Retinal pigment epithelial cell (primary cell): Measurements from ENCODE around the gene CSHL1.
"Not testable (repeated sequence)": the region's sequence is repeated elsewhere in the genome, so short reads cannot be mapped to it uniquely, and the experiment has no call there.

Experiments
- DNase-seq: peaks from one replicate; pipeline ENCODE4 v3.0.0-alpha.2; 2010; ENCODE audit warnings: low read depth
- H3K4me3 ChIP-seq: 2 replicates; pipeline ENCODE4 v1.5.1; 2011; ENCODE audit warnings: mild to moderate bottlenecking, low read length, control low read depth, moderate library complexity
- TF ChIP-seq, protein P1 (sequence below): conservative IDR thresholded peaks from 2 replicates; pipeline ENCODE4 v1.5.1; 2011; ENCODE audit warnings: low read depth, low read length, control low read depth, inconsistent platforms

Gene CSHL1

GRCh38 chr17:63881935-63882601 lies 29.0 kb downstream of the CSHL1 start, which contains the start of gene GH2:
Gene GH2 (minus strand): TSS chr17:63881944. CDS start chr17:63881801, 143 bp downstream.
- TF ChIP-seq, protein P1, sequence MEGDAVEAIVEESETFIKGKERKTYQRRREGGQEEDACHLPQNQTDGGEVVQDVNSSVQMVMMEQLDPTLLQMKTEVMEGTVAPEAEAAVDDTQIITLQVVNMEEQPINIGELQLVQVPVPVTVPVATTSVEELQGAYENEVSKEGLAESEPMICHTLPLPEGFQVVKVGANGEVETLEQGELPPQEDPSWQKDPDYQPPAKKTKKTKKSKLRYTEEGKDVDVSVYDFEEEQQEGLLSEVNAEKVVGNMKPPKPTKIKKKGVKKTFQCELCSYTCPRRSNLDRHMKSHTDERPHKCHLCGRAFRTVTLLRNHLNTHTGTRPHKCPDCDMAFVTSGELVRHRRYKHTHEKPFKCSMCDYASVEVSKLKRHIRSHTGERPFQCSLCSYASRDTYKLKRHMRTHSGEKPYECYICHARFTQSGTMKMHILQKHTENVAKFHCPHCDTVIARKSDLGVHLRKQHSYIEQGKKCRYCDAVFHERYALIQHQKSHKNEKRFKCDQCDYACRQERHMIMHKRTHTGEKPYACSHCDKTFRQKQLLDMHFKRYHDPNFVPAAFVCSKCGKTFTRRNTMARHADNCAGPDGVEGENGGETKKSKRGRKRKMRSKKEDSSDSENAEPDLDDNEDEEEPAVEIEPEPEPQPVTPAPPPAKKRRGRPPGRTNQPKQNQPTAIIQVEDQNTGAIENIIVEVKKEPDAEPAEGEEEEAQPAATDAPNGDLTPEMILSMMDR = peak; percentile 77
- peak; percentile 10 for DNase-seq
- H3K4me3 ChIP-seq = no peak within 1 kb of the TSS

DNA sequence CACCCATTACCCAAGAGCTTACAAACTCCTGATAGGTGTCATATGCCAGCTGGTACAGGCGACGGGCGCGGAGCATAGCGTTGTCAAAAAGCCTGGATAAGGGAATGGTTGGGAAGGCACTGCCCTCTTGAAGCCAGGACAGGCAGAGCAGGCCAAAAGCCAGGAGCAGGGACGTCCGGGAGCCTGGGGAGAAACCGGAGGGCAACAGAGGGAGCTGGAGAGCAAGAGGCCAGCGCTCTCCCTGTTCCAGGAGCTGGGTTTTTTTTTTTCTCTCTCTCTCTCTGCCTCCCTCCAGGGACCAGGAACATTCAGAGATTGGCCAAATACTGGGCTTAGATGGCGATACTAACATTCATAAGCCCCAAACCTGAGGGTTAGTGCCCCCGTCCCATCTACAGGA lies 29.7 kb downstream of the CSHL1 start:
- not testable (repeated sequence) for DNase-seq, H3K4me3 ChIP-seq

- no peak for DNase-seq
- no peak overlapping the region for H3K4me3 ChIP-seq
- TF ChIP-seq, protein P1 = no peak
Observed at GRCh38 chr17:63880706-63881105, 30.4 kb downstream of the CSHL1 start.

GRCh38 chr17:63878413-63878812 lies 32.6 kb downstream of the CSHL1 start:
- DNase-seq, H3K4me3 ChIP-seq: not testable (repeated sequence)

DNA sequence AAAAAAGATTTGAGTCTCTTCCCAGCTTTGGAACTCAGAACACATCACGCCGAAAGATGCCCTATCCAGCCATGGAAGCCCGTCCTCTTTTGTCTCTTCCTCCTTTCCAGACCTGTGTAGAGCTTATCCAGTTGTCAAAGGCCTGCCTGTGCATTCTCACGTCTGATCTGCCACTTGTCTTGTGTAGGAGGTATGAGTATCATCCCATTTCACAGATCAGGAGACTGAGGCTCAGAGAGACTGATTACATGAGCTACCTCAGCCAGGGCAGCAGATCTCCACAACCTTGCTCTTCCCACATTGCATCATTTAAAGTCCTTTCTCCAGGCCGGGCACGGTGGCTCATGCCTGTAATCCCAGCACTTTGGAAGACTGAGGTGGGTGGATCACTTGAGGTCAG lies 36.4 kb downstream of the CSHL1 start:
- not testable (repeated sequence) for H3K4me3 ChIP-seq, DNase-seq

GRCh38 chr17:63874061-63874626 lies 36.9 kb downstream of the CSHL1 start:
- not testable (repeated sequence) for DNase-seq, H3K4me3 ChIP-seq

DNA sequence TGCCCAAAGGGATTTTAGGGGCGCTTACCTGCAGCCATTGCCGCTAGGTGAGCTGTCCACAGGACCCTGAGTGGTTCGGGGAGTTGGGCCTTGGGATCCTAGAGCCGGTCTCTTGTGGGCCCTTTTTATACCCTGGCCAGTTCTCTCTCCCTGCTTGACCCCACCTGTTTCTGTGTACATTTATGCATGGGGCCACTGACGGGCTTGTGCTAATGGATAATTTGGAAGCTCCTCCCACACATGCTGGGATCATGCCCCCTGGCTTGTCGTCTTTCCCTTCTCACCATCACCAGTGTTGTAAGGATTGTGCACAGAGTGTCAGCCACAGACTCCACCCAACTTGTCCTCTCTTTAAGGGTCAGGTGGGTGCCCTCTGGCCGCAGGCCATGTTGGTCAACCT lies 37.5 kb downstream of the CSHL1 start, which contains the start of gene CSH2:
TSS of gene CSH2 (minus strand) at position 101 of the 400 bp plus-strand sequence. CDS start at position 38, 63 bp downstream.
- DNase-seq, H3K4me3 ChIP-seq: not testable (repeated sequence)

DNA sequence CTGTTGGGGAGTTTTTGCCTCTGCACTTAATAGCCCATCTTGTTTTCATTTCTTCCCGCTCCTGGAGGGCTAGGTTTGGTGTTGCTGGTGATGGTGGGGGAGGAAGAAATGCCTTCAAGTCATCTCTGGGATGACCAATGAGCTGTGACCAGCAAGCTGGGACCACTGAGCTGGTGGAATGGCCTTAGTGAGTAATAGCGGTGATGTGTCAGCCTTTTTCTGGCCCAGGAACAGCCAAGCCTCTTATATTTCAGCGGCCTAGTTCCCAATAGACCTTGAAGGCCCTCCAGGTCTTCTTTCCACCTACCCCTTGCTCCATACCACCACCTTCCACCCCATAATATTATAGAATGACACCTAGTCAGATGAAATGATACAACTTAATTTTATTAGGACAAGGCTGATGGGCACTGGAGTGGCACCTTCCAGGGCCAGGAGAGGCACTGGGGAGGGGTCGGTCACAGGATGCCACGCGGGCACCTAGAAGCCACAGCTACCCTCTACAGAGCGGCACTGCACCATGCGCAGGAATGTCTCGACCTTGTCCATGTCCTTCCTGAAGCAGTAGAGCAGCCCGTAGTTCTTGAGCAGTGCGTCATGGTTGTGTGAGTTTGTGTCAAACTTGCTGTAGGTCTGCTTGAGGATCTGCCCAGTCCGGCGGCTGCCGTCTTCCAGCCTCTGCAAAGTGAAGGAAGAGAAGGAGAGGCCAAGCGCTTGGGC lies 39.3 kb downstream of the CSHL1 start:
- DNase-seq, H3K4me3 ChIP-seq: not testable (repeated sequence)

- DNase-seq, H3K4me3 ChIP-seq: not testable (repeated sequence)
Observed at GRCh38 chr17:63870292-63870665, 40.8 kb downstream of the CSHL1 start.

DNA sequence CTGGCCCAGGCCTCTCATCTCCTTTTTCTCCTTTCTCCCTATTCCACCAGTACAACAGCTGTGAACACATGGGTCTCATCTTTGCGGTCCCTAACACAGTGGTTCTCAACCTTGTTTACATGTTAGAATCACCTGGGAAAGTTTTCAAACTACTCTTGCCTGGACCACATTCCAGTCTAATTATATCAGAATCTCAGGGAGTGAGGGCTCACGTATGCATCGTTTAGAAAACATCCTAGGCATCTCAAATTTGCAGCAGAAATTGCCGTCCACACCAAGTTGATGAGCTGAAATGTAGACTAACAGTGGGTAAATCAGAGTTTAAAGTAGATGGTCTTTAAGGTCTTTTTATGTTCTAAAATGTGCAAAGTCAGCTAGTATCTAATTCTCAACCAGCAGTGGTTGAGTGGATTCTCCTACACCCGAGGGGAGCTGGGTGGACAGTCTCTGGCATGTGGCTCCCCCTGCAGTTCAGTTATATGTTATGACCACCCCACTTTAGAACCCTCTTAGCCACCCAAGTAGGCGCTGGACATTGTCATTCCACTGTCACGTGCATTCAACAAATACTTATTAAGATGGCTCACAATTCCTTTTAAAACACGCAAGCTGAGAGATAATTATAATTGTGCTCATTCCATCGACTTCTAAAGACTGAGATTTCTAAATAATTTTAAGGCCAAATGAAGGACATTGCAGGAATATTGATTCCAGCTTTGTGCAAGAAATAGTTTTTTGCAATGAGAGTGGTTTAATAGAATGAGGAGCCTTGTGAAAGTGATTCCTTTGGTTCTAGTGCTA lies 41.4 kb downstream of the CSHL1 start:
- H3K4me3 ChIP-seq, DNase-seq: not testable (repeated sequence)
- TF ChIP-seq, protein P1 = peak; percentile 37
